Osteocyte (in vitro differentiated cells): ENCODE data around the gene TTK. TPM values are rescaled to one million over a fixed set of nuclear protein-coding genes. Genes with fewer than 3 reads are reported as not detected.

Experiments used
- DNase-seq: peaks from one replicate; pipeline ENCODE4 v3.0.0; 2021; ENCODE audit warnings: mixed read lengths; ENCODE audit not compliant: unreplicated experiment; ENCODE audit errors: extremely low spot score
- H3K27ac Mint-ChIP-seq: one replicate; pipeline ENCODE4 v1.8.0; 2021; ENCODE audit warnings: mild to moderate bottlenecking, mixed read lengths; ENCODE audit not compliant: unreplicated experiment
- H3K27me3 Mint-ChIP-seq: one replicate; pipeline ENCODE4 v1.8.0; 2021; ENCODE audit warnings: mixed read lengths; ENCODE audit not compliant: unreplicated experiment
- H3K36me3 Mint-ChIP-seq: one replicate; pipeline ENCODE4 v1.8.0; 2021; ENCODE audit warnings: mixed read lengths; ENCODE audit not compliant: unreplicated experiment
- H3K4me1 Mint-ChIP-seq: one replicate; pipeline ENCODE4 v1.8.0; 2021; ENCODE audit warnings: mixed read lengths; ENCODE audit not compliant: unreplicated experiment
- H3K4me3 Mint-ChIP-seq: one replicate; pipeline ENCODE4 v1.8.0; 2021; ENCODE audit warnings: mild to moderate bottlenecking, moderate library complexity, mixed read lengths; ENCODE audit not compliant: unreplicated experiment
- H3K9me3 Mint-ChIP-seq: one replicate; pipeline ENCODE4 v1.8.0; 2021; ENCODE audit warnings: mixed read lengths; ENCODE audit not compliant: unreplicated experiment
- long read RNA-seq: library from polyadenylated mRNA; unstranded; transcript quantifications from one replicate; pipeline ENCODE4 v2.0.0, GENCODE V29; 2021
- total RNA-seq: library from RNA; stranded (reverse); gene quantifications from 2 replicates; pipeline ENCODE4 v1.2.1, GENCODE V29; 2021
- TF ChIP-seq, protein P1 (sequence below): fragments of 200-600 bp; sonication (generic); IDR thresholded peaks from 2 replicates; pipeline ENCODE4 v1.5.0; 2021; ENCODE audit warnings: antibody characterized with exemption, mild to moderate bottlenecking, moderate library complexity

The TTK gene
- 4.3 and 4.5 TPM in 2 replicates for total RNA-seq
- long read RNA-seq, transcript TTK-208 (22 exons, 3,725 nt) = minor isoform, 6 of 44 reads
- long read RNA-seq, transcript TTK-202 (22 exons, 3,010 nt) = major isoform, 20 of 44 reads
- long read RNA-seq, partial matches to known transcripts = 12 of 44 reads
- long read RNA-seq, other reads (novel, unspliced or antisense) = 5 of 44 reads

DNA sequence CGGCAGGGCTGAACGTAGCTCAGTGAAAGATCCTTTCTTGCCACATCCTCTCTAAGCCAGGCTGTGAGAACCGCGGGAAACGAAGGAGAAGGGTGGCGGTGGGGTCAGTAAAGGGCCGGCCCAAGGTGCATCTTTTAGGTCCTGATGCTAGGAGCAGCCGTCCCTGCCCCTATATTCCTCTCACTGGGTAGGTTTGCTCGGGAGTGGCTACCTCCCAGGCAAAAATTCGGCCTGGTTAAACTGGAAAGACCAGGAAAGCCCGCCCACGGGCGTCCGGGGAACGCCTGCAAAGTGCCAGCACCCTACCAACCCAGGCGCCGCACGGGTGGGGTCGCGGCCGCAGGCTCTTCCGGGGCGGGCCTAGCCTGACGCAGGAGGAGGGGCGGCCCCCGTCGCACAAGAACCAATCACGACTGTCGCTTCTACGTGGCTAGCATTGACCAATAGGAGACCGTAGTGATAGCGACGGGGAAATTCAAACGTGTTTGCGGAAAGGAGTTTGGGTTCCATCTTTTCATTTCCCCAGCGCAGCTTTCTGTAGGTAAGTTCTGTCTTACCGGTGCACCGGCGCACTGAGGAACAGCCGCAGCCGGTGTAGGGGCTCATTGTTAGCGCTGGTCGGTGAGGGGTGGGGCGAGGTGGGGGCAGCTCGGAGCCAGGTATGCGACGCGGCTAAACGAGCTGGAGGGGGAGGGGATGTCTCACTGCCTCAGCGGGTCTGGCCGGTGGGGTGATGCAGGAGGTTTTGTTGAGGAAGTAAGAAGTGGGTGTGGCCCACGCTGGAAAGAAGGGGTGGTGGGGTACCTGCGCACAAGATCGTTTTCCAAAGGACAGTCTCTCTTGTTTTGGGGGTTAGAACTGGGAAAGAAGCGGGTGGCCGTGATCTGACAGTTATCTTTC lies at the start of gene TTK:
Gene TTK (plus strand): TSS at position 477 of the 900 bp plus-strand sequence. CDS start 1,195 bp downstream, outside the sequence.
- Mint-ChIP-seq H3K27me3 (peaks cover 11% of the 10 kb centered on the region), H3K9me3 (no peaks in the 10 kb centered on the region), H3K4me3 (peak within 1 kb of the TSS; percentile 87), H3K27ac (peak within 1 kb of the TSS; percentile 89), H3K36me3 (no peaks in the 10 kb centered on the region), H3K4me1 (peaks cover 22% of the 10 kb centered on the region)
- TF ChIP-seq, protein P1, sequence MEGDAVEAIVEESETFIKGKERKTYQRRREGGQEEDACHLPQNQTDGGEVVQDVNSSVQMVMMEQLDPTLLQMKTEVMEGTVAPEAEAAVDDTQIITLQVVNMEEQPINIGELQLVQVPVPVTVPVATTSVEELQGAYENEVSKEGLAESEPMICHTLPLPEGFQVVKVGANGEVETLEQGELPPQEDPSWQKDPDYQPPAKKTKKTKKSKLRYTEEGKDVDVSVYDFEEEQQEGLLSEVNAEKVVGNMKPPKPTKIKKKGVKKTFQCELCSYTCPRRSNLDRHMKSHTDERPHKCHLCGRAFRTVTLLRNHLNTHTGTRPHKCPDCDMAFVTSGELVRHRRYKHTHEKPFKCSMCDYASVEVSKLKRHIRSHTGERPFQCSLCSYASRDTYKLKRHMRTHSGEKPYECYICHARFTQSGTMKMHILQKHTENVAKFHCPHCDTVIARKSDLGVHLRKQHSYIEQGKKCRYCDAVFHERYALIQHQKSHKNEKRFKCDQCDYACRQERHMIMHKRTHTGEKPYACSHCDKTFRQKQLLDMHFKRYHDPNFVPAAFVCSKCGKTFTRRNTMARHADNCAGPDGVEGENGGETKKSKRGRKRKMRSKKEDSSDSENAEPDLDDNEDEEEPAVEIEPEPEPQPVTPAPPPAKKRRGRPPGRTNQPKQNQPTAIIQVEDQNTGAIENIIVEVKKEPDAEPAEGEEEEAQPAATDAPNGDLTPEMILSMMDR = no peak
- peak; percentile 96 for DNase-seq

DNA sequence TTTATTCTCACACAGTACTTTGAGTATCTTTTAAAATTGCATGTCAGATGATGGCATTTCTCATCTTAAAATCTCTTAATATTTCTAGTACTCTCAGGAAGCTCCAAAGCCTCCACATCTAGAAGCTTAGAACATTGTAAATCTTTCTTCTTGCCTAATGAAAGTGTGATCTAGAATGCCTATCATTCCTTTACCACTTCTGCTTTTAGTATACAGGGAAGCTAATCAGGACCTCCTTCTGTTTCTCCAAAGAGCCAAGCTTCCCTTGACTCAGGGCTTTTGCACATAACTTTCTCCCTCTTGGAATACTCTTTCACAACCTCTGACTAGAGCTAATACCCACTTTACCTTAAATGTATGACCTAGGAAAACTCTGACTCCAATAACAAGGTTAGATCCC lies 49.6 kb upstream of the TTK start:
- Mint-ChIP-seq H3K9me3 (peaks cover 5% of the 10 kb centered on the region), H3K27ac (no peak overlapping the region), H3K27me3 (peaks cover 55% of the 10 kb centered on the region), H3K4me3 (no peak overlapping the region), H3K4me1 (no peaks in the 10 kb centered on the region), H3K36me3 (no peaks in the 10 kb centered on the region)
- no peak for DNase-seq
- TF ChIP-seq, protein P1 = no peak

DNA sequence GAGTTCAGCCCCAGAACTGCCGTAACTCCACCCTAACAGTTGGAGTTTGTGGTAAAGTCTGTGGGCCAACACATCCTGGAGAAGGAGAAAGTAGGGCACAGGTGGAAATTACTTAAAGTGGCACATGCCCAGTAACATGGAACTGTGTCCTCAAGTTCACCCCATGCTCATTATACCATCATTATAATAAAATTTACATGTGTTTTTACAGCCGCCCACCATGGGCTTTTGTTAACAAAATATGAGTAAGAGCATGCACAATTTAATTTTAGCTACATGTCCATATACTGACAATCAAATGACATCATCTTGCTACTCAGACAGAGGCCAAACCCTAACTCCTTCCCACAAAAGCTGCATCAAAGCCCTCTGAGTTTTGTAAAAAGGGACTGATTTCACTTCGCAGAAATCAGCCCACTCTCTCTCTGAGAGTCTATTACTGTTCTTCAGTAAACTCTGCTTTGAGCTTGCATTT lies 39.8 kb upstream of the TTK start:
- H3K4me3 Mint-ChIP-seq = no peak overlapping the region
- DNase-seq = no peak
- no peaks in the 10 kb centered on the region for H3K36me3 Mint-ChIP-seq
- H3K4me1 Mint-ChIP-seq = no peaks in the 10 kb centered on the region
- peaks cover 51% of the 10 kb centered on the region for H3K27me3 Mint-ChIP-seq
- TF ChIP-seq, protein P1 = no peak
- H3K27ac Mint-ChIP-seq = no peak overlapping the region
- H3K9me3 Mint-ChIP-seq = peaks cover 4% of the 10 kb centered on the region

DNA sequence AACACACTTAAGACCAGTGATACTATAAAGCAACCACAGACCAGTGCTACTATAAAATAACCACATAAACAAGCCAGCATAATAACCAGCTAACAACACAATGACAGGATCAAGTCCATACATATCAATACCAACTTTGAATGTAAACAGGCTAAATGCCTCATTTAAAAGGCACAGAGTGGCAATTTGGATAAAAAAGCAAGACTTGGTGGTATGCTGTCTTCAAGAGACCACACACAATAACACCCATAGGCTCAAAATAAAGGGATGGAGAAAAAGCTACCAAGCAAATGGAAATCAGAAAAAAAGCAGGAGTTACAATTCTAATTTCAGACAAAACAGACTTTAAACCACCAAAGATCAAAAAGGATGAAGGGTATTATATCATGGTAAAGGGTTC lies 37.3 kb upstream of the TTK start:
- Mint-ChIP-seq H3K36me3 (no peaks in the 10 kb centered on the region), H3K4me1 (no peaks in the 10 kb centered on the region), H3K9me3 (peaks cover 8% of the 10 kb centered on the region), H3K4me3 (no peak overlapping the region), H3K27me3 (peaks cover 39% of the 10 kb centered on the region), H3K27ac (no peak overlapping the region)
- TF ChIP-seq, protein P1 = no peak
- DNase-seq = no peak

DNA sequence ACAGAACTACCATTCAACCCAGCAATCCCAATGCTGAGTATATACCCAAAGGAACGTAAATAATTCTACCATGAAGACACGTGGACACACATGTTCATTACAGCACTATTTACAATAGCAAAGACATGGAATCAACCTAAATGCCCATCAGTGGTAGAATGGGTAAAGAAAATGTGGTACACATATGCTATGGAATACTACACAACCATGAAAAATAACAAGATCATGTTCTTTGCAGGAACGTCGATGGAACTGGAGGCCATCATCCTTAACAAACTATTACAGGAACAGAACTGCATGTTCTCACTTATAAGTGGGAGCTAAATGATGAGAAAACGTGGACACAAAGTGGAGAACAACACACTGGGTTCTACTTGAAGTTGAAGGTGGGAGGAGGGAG lies 34.7 kb upstream of the TTK start:
- H3K27ac Mint-ChIP-seq = no peak overlapping the region
- peaks cover 8% of the 10 kb centered on the region for H3K9me3 Mint-ChIP-seq
- H3K36me3 Mint-ChIP-seq = no peaks in the 10 kb centered on the region
- no peak for DNase-seq
- no peaks in the 10 kb centered on the region for H3K4me1 Mint-ChIP-seq
- H3K4me3 Mint-ChIP-seq = no peak overlapping the region
- TF ChIP-seq, protein P1 = no peak
- peaks cover 34% of the 10 kb centered on the region for H3K27me3 Mint-ChIP-seq
